ENCODE results near the gene URM1. TPM values are rescaled to one million over a fixed set of nuclear protein-coding genes. Genes with fewer than 3 reads are reported as not detected.
A peak's percentile ranks its signal among the peaks of the same experiment; 100 is the strongest.

The URM1 gene
- total RNA-seq, 1 donor from 2014 or later, result 10.3 TPM

DNA sequence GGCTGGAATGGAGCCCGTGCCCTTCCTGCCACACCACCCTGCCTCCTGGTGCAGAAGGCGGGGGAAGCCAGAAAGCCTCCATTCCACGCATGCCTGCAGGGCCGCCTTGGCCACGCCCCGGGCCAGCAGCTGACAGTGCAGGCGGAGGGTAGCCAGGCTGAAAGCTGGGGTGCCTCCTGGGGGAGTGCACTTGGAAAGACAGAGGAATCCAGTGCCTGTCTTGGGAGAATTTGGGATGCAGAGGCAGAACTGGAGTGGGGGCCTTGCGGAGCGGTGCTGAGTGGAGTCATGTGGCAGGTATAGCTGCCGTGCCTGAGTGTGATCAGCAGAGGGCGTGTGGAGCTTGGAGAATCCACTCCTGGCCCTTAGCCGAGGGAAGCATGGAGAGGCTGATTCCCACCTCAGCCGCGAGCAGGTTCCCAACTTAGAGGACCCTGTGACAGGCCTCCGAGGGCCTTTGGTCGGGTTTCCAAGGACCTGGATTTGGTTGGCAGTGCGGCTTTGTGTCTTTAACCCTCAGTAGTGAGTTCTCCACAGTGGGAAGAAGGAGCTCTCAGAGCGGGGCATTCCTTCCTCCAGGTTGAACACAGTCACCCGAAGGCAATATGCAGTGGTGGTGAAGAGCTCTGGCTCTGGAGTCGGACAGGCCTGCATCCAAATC lies 9.1 kb upstream of the URM1 start:
- peak overlapping the region; percentile 49 for H3K4me2 ChIP-seq
- TF ChIP-seq EZH2 (IDR thresholded peaks at IDR 0.05) (no peak), EZH2phosphoT487 (IDR thresholded peaks at IDR 0.05) (no peak)
- TF ChIP-seq, protein P1, sequence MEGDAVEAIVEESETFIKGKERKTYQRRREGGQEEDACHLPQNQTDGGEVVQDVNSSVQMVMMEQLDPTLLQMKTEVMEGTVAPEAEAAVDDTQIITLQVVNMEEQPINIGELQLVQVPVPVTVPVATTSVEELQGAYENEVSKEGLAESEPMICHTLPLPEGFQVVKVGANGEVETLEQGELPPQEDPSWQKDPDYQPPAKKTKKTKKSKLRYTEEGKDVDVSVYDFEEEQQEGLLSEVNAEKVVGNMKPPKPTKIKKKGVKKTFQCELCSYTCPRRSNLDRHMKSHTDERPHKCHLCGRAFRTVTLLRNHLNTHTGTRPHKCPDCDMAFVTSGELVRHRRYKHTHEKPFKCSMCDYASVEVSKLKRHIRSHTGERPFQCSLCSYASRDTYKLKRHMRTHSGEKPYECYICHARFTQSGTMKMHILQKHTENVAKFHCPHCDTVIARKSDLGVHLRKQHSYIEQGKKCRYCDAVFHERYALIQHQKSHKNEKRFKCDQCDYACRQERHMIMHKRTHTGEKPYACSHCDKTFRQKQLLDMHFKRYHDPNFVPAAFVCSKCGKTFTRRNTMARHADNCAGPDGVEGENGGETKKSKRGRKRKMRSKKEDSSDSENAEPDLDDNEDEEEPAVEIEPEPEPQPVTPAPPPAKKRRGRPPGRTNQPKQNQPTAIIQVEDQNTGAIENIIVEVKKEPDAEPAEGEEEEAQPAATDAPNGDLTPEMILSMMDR (IDR thresholded peaks at IDR 0.05), result peak; percentile 83
- no peaks in the 10 kb centered on the region for H3K79me2 ChIP-seq (ENCODE audit: low read depth)
- H4K20me1 ChIP-seq (ENCODE audit: low read depth), result peaks cover 79% of the 10 kb centered on the region
- H3K4me1 ChIP-seq, result peaks cover 6% of the 10 kb centered on the region
- no peak overlapping the region for H3K9ac ChIP-seq
- no peak overlapping the region for H3K4me3 ChIP-seq
- Mint-ChIP-seq H3K36me3 (peaks cover 6% of the 10 kb centered on the region), H3K4me3 (no peak overlapping the region), H3K9me3 (no peaks in the 10 kb centered on the region), H3K27ac (peak overlapping the region; percentile 89), H3K4me1 (peaks cover 42% of the 10 kb centered on the region), H3K27me3 (ENCODE audit: insufficient read depth, low read depth) (peaks cover 16% of the 10 kb centered on the region)
- H3K27ac ChIP-seq, result no peak overlapping the region
- H3K27me3 ChIP-seq, result peaks cover 85% of the 10 kb centered on the region
- H3F3A ChIP-seq (ENCODE audit: low read depth), result peaks cover 22% of the 10 kb centered on the region
- no peaks in the 10 kb centered on the region for H3K36me3 ChIP-seq
- DNase-seq (ENCODE audit: low spot score), result peak; percentile 91
- H2AFZ ChIP-seq (replicated peaks), result no peak overlapping the region
- H3K9me3 ChIP-seq (ENCODE audit: low read depth), result no peaks in the 10 kb centered on the region

DNA sequence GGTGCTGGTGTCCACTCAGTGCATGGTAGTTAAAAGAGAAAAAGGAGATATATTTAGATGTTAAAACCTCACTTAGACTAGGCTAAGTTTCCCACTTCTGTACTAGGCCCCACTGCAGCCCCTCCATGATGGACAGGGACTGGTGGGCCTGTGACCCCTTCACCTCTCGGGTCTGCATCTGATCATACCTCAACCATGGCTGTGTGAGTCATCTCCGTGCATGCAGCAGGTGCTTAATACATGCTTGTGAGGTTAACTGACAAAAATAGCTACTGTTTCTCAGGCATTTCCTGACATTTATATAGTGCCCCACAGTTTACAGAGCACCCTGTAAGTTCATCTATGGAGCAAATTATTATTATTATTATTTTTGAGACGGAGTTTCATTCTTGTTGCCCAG lies 8.4 kb upstream of the URM1 start:
- Mint-ChIP-seq H3K27ac (no peak overlapping the region), H3K4me3 (no peak overlapping the region), H3K27me3 (ENCODE audit: insufficient read depth, low read depth) (peaks cover 18% of the 10 kb centered on the region), H3K9me3 (no peaks in the 10 kb centered on the region), H3K36me3 (peaks cover 3% of the 10 kb centered on the region), H3K4me1 (peaks cover 44% of the 10 kb centered on the region)
- Histone ChIP-seq H3K9ac (no peak overlapping the region), H3K4me2 (no peak overlapping the region), H4K20me1 (ENCODE audit: low read depth) (peaks cover 82% of the 10 kb centered on the region), H3K4me3 (no peak overlapping the region), H3K4me1 (peaks cover 6% of the 10 kb centered on the region), H2AFZ (replicated peaks) (no peak overlapping the region), H3K9me3 (ENCODE audit: low read depth) (no peaks in the 10 kb centered on the region), H3K79me2 (ENCODE audit: low read depth) (no peaks in the 10 kb centered on the region), H3K27me3 (peaks cover 91% of the 10 kb centered on the region), H3K27ac (no peak overlapping the region), H3F3A (ENCODE audit: low read depth) (peaks cover 22% of the 10 kb centered on the region), H3K36me3 (no peaks in the 10 kb centered on the region)
- DNase-seq (ENCODE audit: low spot score), result no peak
- TF ChIP-seq, protein P1 (IDR thresholded peaks at IDR 0.05), result no peak
- TF ChIP-seq EZH2 (IDR thresholded peaks at IDR 0.05), result no peak
- TF ChIP-seq EZH2phosphoT487 (IDR thresholded peaks at IDR 0.05), result no peak

DNA sequence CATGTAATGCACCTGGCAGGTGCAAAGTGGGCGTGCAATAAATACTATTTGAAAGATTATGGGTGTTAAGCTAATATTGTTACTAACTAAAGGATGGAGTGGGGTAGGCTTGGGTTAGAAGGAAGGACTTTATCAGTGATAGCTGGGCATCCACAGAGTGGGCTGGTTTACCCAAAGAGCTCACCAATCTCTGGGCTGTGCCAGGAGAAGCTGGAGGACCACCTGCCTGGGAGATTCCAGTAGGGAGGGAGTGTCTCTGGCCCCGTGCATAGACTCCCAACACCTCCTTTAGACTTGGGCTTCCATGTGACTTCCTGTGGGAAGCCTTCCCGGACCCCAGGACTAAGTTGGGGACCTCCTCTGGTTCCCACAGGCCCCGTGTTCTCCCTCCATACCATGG lies 5.6 kb upstream of the URM1 start:
- Mint-ChIP-seq H3K36me3 (peaks cover 3% of the 10 kb centered on the region), H3K27me3 (ENCODE audit: insufficient read depth, low read depth) (peaks cover 18% of the 10 kb centered on the region), H3K9me3 (no peaks in the 10 kb centered on the region), H3K27ac (peak overlapping the region; percentile 99), H3K4me1 (peaks cover 53% of the 10 kb centered on the region), H3K4me3 (peak overlapping the region; percentile 72)
- DNase-seq (ENCODE audit: low spot score), result no peak
- H3K27me3 ChIP-seq, result peaks cover 97% of the 10 kb centered on the region
- no peaks in the 10 kb centered on the region for H3K79me2 ChIP-seq (ENCODE audit: low read depth)
- H4K20me1 ChIP-seq (ENCODE audit: low read depth), result peaks cover 69% of the 10 kb centered on the region
- H3K4me1 ChIP-seq, result peaks cover 6% of the 10 kb centered on the region
- TF ChIP-seq, protein P1 (IDR thresholded peaks at IDR 0.05), result no peak
- TF ChIP-seq EZH2phosphoT487 (IDR thresholded peaks at IDR 0.05) (no peak), EZH2 (IDR thresholded peaks at IDR 0.05) (no peak)
- no peak overlapping the region for H3K27ac ChIP-seq
- H3K9ac ChIP-seq, result no peak overlapping the region
- H3F3A ChIP-seq (ENCODE audit: low read depth), result peaks cover 27% of the 10 kb centered on the region
- peak overlapping the region; percentile 66 for H3K4me2 ChIP-seq
- peak overlapping the region; percentile 12 for H3K4me3 ChIP-seq
- no peak overlapping the region for H2AFZ ChIP-seq (replicated peaks)
- no peaks in the 10 kb centered on the region for H3K9me3 ChIP-seq (ENCODE audit: low read depth)
- H3K36me3 ChIP-seq, result no peaks in the 10 kb centered on the region
